Testis (tissue), 3 donors: ENCODE measurements around the gene SLC18A2. TPM values are rescaled to one million over a fixed set of nuclear protein-coding genes. Genes with fewer than 3 reads are reported as not detected.

ENCODE experiments used
- polyA plus RNA-seq: library from polyadenylated mRNA; stranded (reverse); fragments of 350-450 nt; fragmentation: Illumina TruSeq; extraction: RNeasy Lipid Tissue Mini Kit (QIAGEN cat#74804); gene quantifications from one replicate; pipeline ENCODE4 v1.2.3, GENCODE V29; 2014; ENCODE audit warnings: low read depth, low replicate concordance; ENCODE audit not compliant: insufficient read depth
- total RNA-seq, 2 donors: library from RNA; depleted of rRNA; stranded (reverse); fragments of >200 nt; gene quantifications; one replicate each; pipeline ENCODE4 v1.2.3, GENCODE V29; 2016

SLC18A2 gene
- total and polyA plus RNA-seq, 3 donors from 2014 or later: 1.9 to 2.4 (median 2.0) TPM

Other genes with a start within 250 kb of the SLC18A2 start
- gene SHTN1, start 235.9 kb upstream of the SLC18A2 start, total RNA-seq: 10 to 100 TPM; 71.0 to 77.3 TPM
- gene SHTN1, start 235.9 kb upstream of the SLC18A2 start, polyA plus RNA-seq: 21.9 TPM
- under 1 TPM; 0.56 to 0.71 TPM for gene VAX1, start 102.8 kb upstream of the SLC18A2 start, total RNA-seq
- 0.47 TPM for gene VAX1, start 102.8 kb upstream of the SLC18A2 start, polyA plus RNA-seq
- not detected for gene KCNK18, start 43.6 kb upstream of the SLC18A2 start, total RNA-seq
- gene KCNK18, start 43.6 kb upstream of the SLC18A2 start, polyA plus RNA-seq: 0.66 TPM
- 100 to 1,000 TPM in 1 of 2 donors, 10 to 100 TPM in 1; 49.6 to 120 TPM for gene PDZD8, start 134.3 kb downstream of the SLC18A2 start, total RNA-seq
- 107 TPM for gene PDZD8, start 134.3 kb downstream of the SLC18A2 start, polyA plus RNA-seq